HepG2 (cell line): Measurements from ENCODE around the gene PYGB. TPM values are rescaled to one million over a fixed set of nuclear protein-coding genes. Genes with fewer than 3 reads are reported as not detected.

ENCODE experiments used
- E2F1 ChIP-seq: sonication (generic); formaldehyde crosslinking; IDR thresholded peaks from 2 replicates; pipeline ENCODE4 v1.5.0; 2020; ENCODE audit warnings: missing genetic modification reagents
- ELF1 ChIP-seq: sonication (generic); formaldehyde crosslinking; IDR thresholded peaks from 2 replicates; pipeline ENCODE4 v1.4.0; 2020; ENCODE audit warnings: missing genetic modification reagents
- GRHL1 ChIP-seq: sonication (generic); formaldehyde crosslinking; conservative IDR thresholded peaks from 2 replicates; pipeline ENCODE4 v1.8.0; 2022; ENCODE audit warnings: missing genetic modification reagents
- NFE2L1 ChIP-seq: sonication (generic); formaldehyde crosslinking; IDR thresholded peaks from 2 replicates; pipeline ENCODE4 v1.4.0; 2020; ENCODE audit warnings: missing genetic modification reagents, mild to moderate bottlenecking, borderline replicate concordance
- TAF1 ChIP-seq: sonication (generic); formaldehyde crosslinking; IDR thresholded peaks from 2 replicates; pipeline ENCODE4 v1.4.0; 2020; ENCODE audit warnings: missing genetic modification reagents
- THAP9 ChIP-seq: sonication (generic); formaldehyde crosslinking; IDR thresholded peaks from 2 replicates; pipeline ENCODE4; 2020; ENCODE audit warnings: missing genetic modification reagents, mild to moderate bottlenecking, borderline replicate concordance
- TRIM24 ChIP-seq: sonication (generic); formaldehyde crosslinking; IDR thresholded peaks from 2 replicates; pipeline ENCODE4 v1.8.0; 2022; ENCODE audit warnings: mild to moderate bottlenecking, missing genetic modification reagents
- ZNF619 ChIP-seq: sonication (generic); formaldehyde crosslinking; IDR thresholded peaks from 2 replicates; pipeline ENCODE4 v1.4.0; 2020; ENCODE audit warnings: mild to moderate bottlenecking, missing genetic modification reagents
- ZNF687 ChIP-seq: sonication (generic); formaldehyde crosslinking; IDR thresholded peaks from 2 replicates; pipeline ENCODE4 v1.5.1; 2020; ENCODE audit warnings: mild to moderate bottlenecking, missing genetic modification reagents, moderate library complexity
- ZNF770 ChIP-seq: sonication (generic); formaldehyde crosslinking; IDR thresholded peaks from 2 replicates; pipeline ENCODE4 v1.5.0; 2020; ENCODE audit warnings: mild to moderate bottlenecking, missing genetic modification reagents
- polyA plus RNA-seq, 8 experiments: library from polyadenylated mRNA; depleted of rRNA in 3 of 8; stranded (reverse) in 7 of 8; unstranded in 1 of 8; fragments of >200 nt; fragmentation: Illumina TruSeq in 4 of 8; extraction: Trizol in 4 of 8; gene quantifications; 2 replicates each; pipeline versions ENCODE4 v1.2.1 to v1.2.3, GENCODE V29; 2011 to 2016; ENCODE audit warnings: low read depth in 4 of 8, missing spikeins in 1 of 8, mixed read lengths in 1 of 8; ENCODE audit not compliant: insufficient read depth in 1 of 8
- total RNA-seq, 5 experiments: library from RNA; depleted of rRNA; stranded (reverse); fragments of >200 nt; fragmentation: Illumina TruSeq; extraction: Trizol; gene quantifications; 2 replicates each; pipeline ENCODE4 v1.2.3, GENCODE V29; 2016; ENCODE audit warnings: low read depth in 1 of 5

Gene PYGB
- total and polyA plus RNA-seq, 2 of the 13 experiments (the other 11 are each of a cell fraction or from before 2014, with no cell fraction given) = 24.2 to 86.3 TPM

- TF ChIP-seq ZNF687 (CRISPR knock-in tag) (peak; percentile 79), TRIM24 (CRISPR knock-in tag) (no peak), ZNF619 (CRISPR knock-in tag) (no peak), ELF1 (CRISPR knock-in tag) (no peak), GRHL1 (CRISPR knock-in tag) (no peak), ZNF770 (CRISPR knock-in tag) (no peak), TAF1 (peak; percentile 35; the same call in 1 of the 2 replicates), NFE2L1 (0 out of 2 replicates have a peak, but pooled peaks have one; percentile 16), E2F1 (CRISPR knock-in tag) (no peak), THAP9 (0 out of 2 replicates have a peak, but pooled peaks have one; percentile 34)
Observed at GRCh38 chr20:25309395-25310267, 61.7 kb downstream of the PYGB start (continued).
